Smooth muscle cell (in vitro differentiated cells): Measurements from ENCODE around the gene IQGAP3. TPM values are rescaled to one million over a fixed set of nuclear protein-coding genes. Genes with fewer than 3 reads are reported as not detected.

Experiments used
- DNase-seq: peaks from one replicate; lab custom pipeline; 2025; ENCODE audit not compliant: unreplicated experiment; lab: John Stamatoyannopoulos, UW
- H2AFZ ChIP-seq: fragments of 200-600 bp; sonication (generic); 2 replicates; pipeline ENCODE4 v1.6.0; 2016; ENCODE audit warnings: antibody characterized with exemption, low read depth, mild to moderate bottlenecking
- H3F3A ChIP-seq: fragments of 200-600 bp; sonication (generic); 2 replicates; pipeline ENCODE4 v1.6.0; 2017; ENCODE audit warnings: antibody characterized with exemption, low read depth
- H3K27ac ChIP-seq: fragments of 200-600 bp; sonication (generic); 2 replicates; pipeline ENCODE4 v1.5.1; 2016; ENCODE audit warnings: low read depth, mild to moderate bottlenecking
- H3K27me3 ChIP-seq: fragments of 200-600 bp; sonication (generic); 2 replicates; pipeline ENCODE4 v1.6.1; 2016; ENCODE audit warnings: low read depth, mild to moderate bottlenecking
- H3K36me3 ChIP-seq: fragments of 200-600 bp; sonication (generic); 2 replicates; pipeline ENCODE4 v1.5.1; 2016; ENCODE audit warnings: low read depth
- H3K4me1 ChIP-seq: fragments of 200-600 bp; sonication (generic); 2 replicates; pipeline ENCODE4 v1.5.1; 2016; ENCODE audit warnings: low read depth
- H3K4me2 ChIP-seq: fragments of 200-600 bp; sonication (generic); 2 replicates; pipeline ENCODE4 v1.6.0; 2016; ENCODE audit warnings: mild to moderate bottlenecking
- H3K4me3 ChIP-seq: fragments of 200-600 bp; sonication (generic); 2 replicates; pipeline ENCODE4 v1.5.1; 2016; ENCODE audit warnings: mild to moderate bottlenecking
- H3K79me2 ChIP-seq: fragments of 200-600 bp; sonication (generic); 2 replicates; pipeline ENCODE4 v1.6.0; 2016; ENCODE audit warnings: low read depth, mild to moderate bottlenecking
- H3K9ac ChIP-seq: fragments of 200-600 bp; sonication (generic); 2 replicates; pipeline ENCODE4 v1.6.0; 2016; ENCODE audit warnings: low read depth
- H3K9me3 ChIP-seq: fragments of 200-600 bp; sonication (generic); replicated peaks from 2 replicates; pipeline ENCODE4 v1.5.1; 2016; ENCODE audit warnings: low read depth
- H4K20me1 ChIP-seq: fragments of 200-600 bp; sonication (generic); 2 replicates; pipeline ENCODE4 v1.6.0; 2016; ENCODE audit warnings: low read depth
- CTCF ChIP-seq: fragments of 200-600 bp; sonication (generic); IDR thresholded peaks from 2 replicates; pipeline ENCODE4 v1.5.1; 2017; ENCODE audit warnings: borderline replicate concordance, mild to moderate bottlenecking, antibody characterized with exemption; ENCODE audit not compliant: insufficient read depth, poor library complexity, severe bottlenecking
- WGBS: methylation state at CpG from one replicate; pipeline ENCODE4 v1.1.7; 2016; ENCODE audit warnings: low lambda C conversion rate; 5-methylcytosine and 5-hydroxymethylcytosine counted together
- polyA plus RNA-seq: library from polyadenylated mRNA; unstranded; fragments of >200 nt; fragmentation: Nextera tagmentation; extraction: Ambion mirVana; gene quantifications from 2 replicates; pipeline ENCODE4 v1.2.1, GENCODE V29; 2016
- total RNA-seq: library from RNA; depleted of rRNA; stranded (reverse); fragments of >200 nt; gene quantifications from 2 replicates; pipeline ENCODE4 v1.2.3, GENCODE V29; 2014

Gene IQGAP3
- total and polyA plus RNA-seq, 2 experiments from 2014 or later: 2.6 to 2.9 TPM

DNA sequence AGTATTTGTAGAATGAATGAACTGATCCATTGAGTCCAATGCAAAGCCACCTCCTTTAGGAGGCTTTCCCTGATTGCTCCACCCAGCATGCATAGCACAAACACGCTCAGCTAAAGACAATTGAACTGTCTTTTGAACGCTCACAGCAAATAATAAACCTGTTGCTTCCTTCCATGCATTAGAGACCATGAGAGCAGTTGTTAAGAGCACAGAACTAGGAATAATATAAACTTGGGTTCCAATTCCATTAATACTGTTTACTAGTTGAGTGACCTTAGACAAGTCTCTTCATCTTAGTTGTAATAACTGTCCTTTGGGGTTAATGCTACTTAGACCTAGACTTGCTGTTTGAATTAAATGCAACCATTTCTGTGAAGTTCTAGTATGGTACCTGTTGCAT lies 65.9 kb downstream of the IQGAP3 start:
- Histone ChIP-seq H3K36me3 (no peaks in the 10 kb centered on the region), H3F3A (peaks cover 24% of the 10 kb centered on the region), H2AFZ (no peak overlapping the region), H3K4me1 (peaks cover 33% of the 10 kb centered on the region), H3K4me3 (no peak overlapping the region), H3K9me3 (no peaks in the 10 kb centered on the region), H4K20me1 (no peaks in the 10 kb centered on the region), H3K4me2 (no peak overlapping the region), H3K27ac (no peak overlapping the region), H3K9ac (no peak overlapping the region), H3K79me2 (no peaks in the 10 kb centered on the region), H3K27me3 (no peaks in the 10 kb centered on the region)
- TF ChIP-seq CTCF: no peak
- DNase-seq: no peak
- 98% methylated on average over 2 of the region's 2 CpGs for WGBS

DNA sequence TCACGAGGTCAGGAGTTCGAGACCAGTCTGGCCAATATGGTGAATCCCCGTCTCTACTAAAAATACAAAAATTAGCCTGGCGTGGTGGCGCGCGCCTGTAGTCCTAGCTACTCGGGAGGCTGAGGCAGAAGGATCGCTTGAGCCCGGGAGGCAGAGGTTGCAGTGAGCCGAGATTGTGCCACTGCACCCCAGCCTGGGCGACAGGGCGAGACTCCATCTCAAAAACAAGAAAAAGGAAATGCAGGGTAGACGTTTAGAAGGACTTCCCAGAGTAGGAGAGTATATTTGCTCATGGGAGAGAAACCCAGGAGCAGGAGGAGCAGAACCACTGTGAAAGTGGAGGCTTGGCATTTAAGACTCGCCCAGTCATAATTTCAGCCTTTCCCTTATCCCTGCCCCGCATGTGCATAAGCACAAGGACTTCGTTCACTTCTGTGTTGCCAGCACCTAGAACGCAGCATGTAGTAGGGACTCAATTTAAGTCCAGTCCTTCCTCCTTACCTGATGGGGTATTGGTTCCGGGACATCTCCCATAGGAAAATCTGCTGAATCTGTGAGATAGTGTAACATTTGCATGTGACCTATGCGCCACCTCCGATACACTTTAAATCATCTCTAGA lies 66.6 kb downstream of the IQGAP3 start:
- Histone ChIP-seq H3K79me2 (no peaks in the 10 kb centered on the region), H3K27me3 (no peaks in the 10 kb centered on the region), H4K20me1 (no peaks in the 10 kb centered on the region), H3K4me1 (peaks cover 33% of the 10 kb centered on the region), H3K4me2 (peak overlapping the region; percentile 91), H2AFZ (no peak overlapping the region), H3K4me3 (peak overlapping the region; percentile 39), H3F3A (peaks cover 24% of the 10 kb centered on the region), H3K36me3 (no peaks in the 10 kb centered on the region), H3K27ac (peak overlapping the region; percentile 100), H3K9ac (peak overlapping the region; percentile 97), H3K9me3 (no peaks in the 10 kb centered on the region)
- TF ChIP-seq CTCF: no peak
- no peak for DNase-seq
- 88% methylated on average over 21 of the region's 21 CpGs for whole genome bisulfite sequencing

- peaks cover 33% of the 10 kb centered on the region for H3K4me1 ChIP-seq
- peak overlapping the region; percentile 11 for H2AFZ ChIP-seq
- H3K79me2 ChIP-seq: peaks cover 4% of the 10 kb centered on the region
- peaks cover 24% of the 10 kb centered on the region for H3F3A ChIP-seq
- TF ChIP-seq CTCF: no peak
- H3K9ac ChIP-seq: peak overlapping the region; percentile 97
- peak overlapping the region; percentile 39 for H3K4me3 ChIP-seq
- no peaks in the 10 kb centered on the region for H3K27me3 ChIP-seq
- 7% methylated on average over 29 of the region's 45 CpGs for WGBS
- H3K4me2 ChIP-seq: peak overlapping the region; percentile 91
- peak overlapping the region; percentile 100 for H3K27ac ChIP-seq
- no peaks in the 10 kb centered on the region for H3K9me3 ChIP-seq
- peaks cover 4% of the 10 kb centered on the region for H4K20me1 ChIP-seq
- no peaks in the 10 kb centered on the region for H3K36me3 ChIP-seq
- DNase-seq: peak; percentile 93
These were observed 67.3 kb downstream of the IQGAP3 start for GRCh38 chr1:156504821-156505678.
